Measurements from ENCODE around the gene ASF1B. TPM values are rescaled to one million over a fixed set of nuclear protein-coding genes. Genes with fewer than 3 reads are reported as not detected.

The ASF1B gene
- total RNA-seq, 1 experiment from 2014 or later: 38.4 TPM

GRCh38 chr19:14185158-14185557 is 48.8 kb upstream of the ASF1B start (continued):
- no peak for TF ChIP-seq PRRX2 (CRISPR knock-in tag; IDR thresholded peaks at IDR 0.05)
- TF ChIP-seq ZBTB21 (CRISPR knock-in tag; IDR thresholded peaks at IDR 0.05; ENCODE audit: borderline replicate concordance): no peak

- ATAC-seq (peak; percentile 36; the same call in 1 of the 2 replicates), DNase-seq (ENCODE audit: low spot score) (no peak)
These were observed 47.5 kb upstream of the ASF1B start for GRCh38 chr19:14183741-14184350.

DNA sequence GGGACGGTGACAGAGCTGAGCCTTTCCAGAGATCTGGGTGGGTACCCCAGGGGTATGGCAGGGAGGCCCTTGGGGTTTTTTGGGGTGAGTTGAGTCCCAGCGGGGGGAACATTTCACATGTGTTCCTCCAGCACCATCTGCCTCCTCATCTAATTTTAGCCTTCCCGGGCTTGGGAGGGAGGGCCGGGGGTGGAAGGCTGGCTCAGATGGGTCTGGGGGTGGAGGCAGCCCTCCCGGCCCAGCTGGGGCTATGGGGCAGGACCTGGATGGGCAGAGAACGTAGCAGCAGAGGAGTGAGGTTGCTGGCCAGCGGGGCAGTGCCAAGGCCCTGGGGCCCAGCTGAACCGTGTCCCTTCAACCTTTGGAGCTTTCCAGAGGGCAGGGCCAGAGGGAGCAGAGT is 46.1 kb upstream of the ASF1B start:
- Mint-ChIP-seq H3K4me1 (peaks cover 5% of the 10 kb centered on the region), H3K27ac (no peak overlapping the region), H3K27me3 (ENCODE audit: low read depth) (no peaks in the 10 kb centered on the region), H3K4me3 (no peak overlapping the region), H3K36me3 (peaks cover 3% of the 10 kb centered on the region), H3K9me3 (no peaks in the 10 kb centered on the region)
- ATAC-seq: no peak
- POLR2A ChIA-PET: no interaction called here
- CTCF ChIA-PET: no interaction called here
- no peak for DNase-seq (ENCODE audit: low spot score)
- TF ChIP-seq NFATC4 (CRISPR knock-in tag; IDR thresholded peaks at IDR 0.05) (no peak), NFYB (CRISPR knock-in tag; conservative IDR thresholded peaks at IDR 0.05; ENCODE audit: low read depth) (no peak), MAX (CRISPR knock-in tag; IDR thresholded peaks at IDR 0.05) (no peak), ZNF532 (CRISPR knock-in tag; IDR thresholded peaks at IDR 0.05; ENCODE audit: borderline replicate concordance) (no peak), MLX (CRISPR knock-in tag; IDR thresholded peaks at IDR 0.05) (no peak), CREM (CRISPR knock-in tag; IDR thresholded peaks at IDR 0.05) (no peak)

More at GRCh38 chr19:14183741-14184350, 47.5 kb upstream of the ASF1B start:
- no peaks in the 10 kb centered on the region for H3K9me3 Mint-ChIP-seq
- no peak overlapping the region for H3K4me3 Mint-ChIP-seq
- ChIA-PET CTCF (interaction anchor here (0.6 to 2.3 kb wide), 6 partner anchors 15 to 222 kb away, joined by 3 to 15 read pairs (median 4); partner anchors contain the start of gene ASF1B), POLR2A (interaction anchor here (0.6 kb wide), 2 partner anchors 218 to 246 kb away, joined by 3 to 5 read pairs; no protein-coding TSS in a partner anchor)
- H3K27ac Mint-ChIP-seq: no peak overlapping the region; the same call in 1 of the 2 replicates
- TF ChIP-seq, protein P1, sequence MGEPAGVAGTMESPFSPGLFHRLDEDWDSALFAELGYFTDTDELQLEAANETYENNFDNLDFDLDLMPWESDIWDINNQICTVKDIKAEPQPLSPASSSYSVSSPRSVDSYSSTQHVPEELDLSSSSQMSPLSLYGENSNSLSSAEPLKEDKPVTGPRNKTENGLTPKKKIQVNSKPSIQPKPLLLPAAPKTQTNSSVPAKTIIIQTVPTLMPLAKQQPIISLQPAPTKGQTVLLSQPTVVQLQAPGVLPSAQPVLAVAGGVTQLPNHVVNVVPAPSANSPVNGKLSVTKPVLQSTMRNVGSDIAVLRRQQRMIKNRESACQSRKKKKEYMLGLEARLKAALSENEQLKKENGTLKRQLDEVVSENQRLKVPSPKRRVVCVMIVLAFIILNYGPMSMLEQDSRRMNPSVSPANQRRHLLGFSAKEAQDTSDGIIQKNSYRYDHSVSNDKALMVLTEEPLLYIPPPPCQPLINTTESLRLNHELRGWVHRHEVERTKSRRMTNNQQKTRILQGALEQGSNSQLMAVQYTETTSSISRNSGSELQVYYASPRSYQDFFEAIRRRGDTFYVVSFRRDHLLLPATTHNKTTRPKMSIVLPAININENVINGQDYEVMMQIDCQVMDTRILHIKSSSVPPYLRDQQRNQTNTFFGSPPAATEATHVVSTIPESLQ (CRISPR knock-in tag; IDR thresholded peaks at IDR 0.05): no peak
- TF ChIP-seq JUN (CRISPR knock-in tag; IDR thresholded peaks at IDR 0.05) (no peak), MYBL2 (CRISPR knock-in tag; IDR thresholded peaks at IDR 0.05) (no peak), USF1 (CRISPR knock-in tag; IDR thresholded peaks at IDR 0.05) (no peak), SOX15 (CRISPR knock-in tag; IDR thresholded peaks at IDR 0.05) (no peak), KAT7 (CRISPR knock-in tag; IDR thresholded peaks at IDR 0.05; ENCODE audit: borderline replicate concordance) (no peak), SMAD4 (CRISPR knock-in tag; IDR thresholded peaks at IDR 0.05) (no peak), ZNF425 (CRISPR knock-in tag; conservative IDR thresholded peaks at IDR 0.05) (no peak), OVOL2 (CRISPR knock-in tag; IDR thresholded peaks at IDR 0.05; ENCODE audit: borderline replicate concordance) (no peak), RORB (CRISPR knock-in tag; IDR thresholded peaks at IDR 0.05) (no peak), MLX (CRISPR knock-in tag; IDR thresholded peaks at IDR 0.05) (no peak)
- TF ChIP-seq, protein P2, sequence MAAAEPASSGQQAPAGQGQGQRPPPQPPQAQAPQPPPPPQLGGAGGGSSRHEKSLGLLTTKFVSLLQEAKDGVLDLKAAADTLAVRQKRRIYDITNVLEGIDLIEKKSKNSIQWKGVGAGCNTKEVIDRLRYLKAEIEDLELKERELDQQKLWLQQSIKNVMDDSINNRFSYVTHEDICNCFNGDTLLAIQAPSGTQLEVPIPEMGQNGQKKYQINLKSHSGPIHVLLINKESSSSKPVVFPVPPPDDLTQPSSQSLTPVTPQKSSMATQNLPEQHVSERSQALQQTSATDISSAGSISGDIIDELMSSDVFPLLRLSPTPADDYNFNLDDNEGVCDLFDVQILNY (CRISPR knock-in tag; IDR thresholded peaks at IDR 0.05): no peak
- H3K27me3 Mint-ChIP-seq (ENCODE audit: low read depth): no peaks in the 10 kb centered on the region
- H3K4me1 Mint-ChIP-seq: peaks cover 5% of the 10 kb centered on the region
- 0 out of 2 replicates have a peak, but pooled peaks cover 2% of the 10 kb centered on the region for H3K36me3 Mint-ChIP-seq

Measured in WTC11 (cell line).